ENCODE data around the gene WWOX.

GRCh38 chr16:79082970-79083369, 983.5 kb downstream of the WWOX start:
- TF ChIP-seq EZH2 (IDR thresholded peaks at IDR 0.05; ENCODE audit: borderline replicate concordance, low read length) (no peak), CTCF (conservative IDR thresholded peaks at IDR 0.05 in 1 of 2, IDR thresholded peaks at IDR 0.05 in 1 of 2; ENCODE audit: extremely low read depth in 1 of 2, insufficient read depth in 1 of 2, low read depth in 1 of 2, low read length in 2 of 2) (no peak)

Measured in mammary epithelial cell (primary cell).